K562 (cell line): Measurements from ENCODE around the gene SCARB2. TPM values are rescaled to one million over a fixed set of nuclear protein-coding genes. Genes with fewer than 3 reads are reported as not detected.

ENCODE experiments used
- CBFA2T3 ChIP-seq: fragments of 450-650 bp; IDR thresholded peaks from 2 replicates; pipeline ENCODE4 v1.6.1; 2017
- CSDE1 ChIP-seq, 2 experiments: fragments of 450-650 bp; IDR thresholded peaks; 2 replicates each; pipeline ENCODE4 v1.6.1; 2016; ENCODE audit warnings: mild to moderate bottlenecking in 1 of 2
- ETV5 ChIP-seq: sonication (generic); formaldehyde crosslinking; IDR thresholded peaks from 2 replicates; pipeline ENCODE4 v1.4.0; 2020; ENCODE audit warnings: low read depth, mild to moderate bottlenecking, missing genetic modification reagents
- ETV6 ChIP-seq, 3 experiments: fragments of 150-350 bp in 1 of 3; sonication (generic) in 1 of 3; formaldehyde crosslinking in 1 of 3; IDR thresholded peaks; 2 replicates each; pipeline versions ENCODE4 v1.6.1 to v1.8.0; 2014 to 2022; ENCODE audit warnings: borderline replicate concordance in 2 of 3, low read depth in 2 of 3, antibody characterized with exemption in 1 of 3, low read length in 1 of 3, mild to moderate bottlenecking in 1 of 3, missing genetic modification reagents in 1 of 3
- FOXK2 ChIP-seq, 2 experiments: fragments of 450-650 bp; IDR thresholded peaks in 1 of 2; conservative IDR thresholded peaks in 1 of 2; 2 replicates each; pipeline ENCODE4 v1.6.1; 2016; ENCODE audit warnings: low read depth in 2 of 2, mild to moderate bottlenecking in 1 of 2
- HLTF ChIP-seq: fragments of 450-650 bp; IDR thresholded peaks from 2 replicates; pipeline ENCODE4 v1.6.1; 2016
- MTA1 ChIP-seq: fragments of 450-650 bp; IDR thresholded peaks from 2 replicates; pipeline ENCODE4 v1.6.1; 2017; ENCODE audit warnings: borderline replicate concordance
- NBN ChIP-seq: fragments of 450-650 bp; IDR thresholded peaks from 2 replicates; pipeline ENCODE4 v1.6.1; 2016; ENCODE audit warnings: low read depth, mild to moderate bottlenecking
- NCOA1 ChIP-seq: fragments of 450-650 bp; IDR thresholded peaks from 2 replicates; pipeline ENCODE4 v1.6.1; 2016; ENCODE audit warnings: low read depth
- NR4A1 ChIP-seq, 2 experiments: fragments of 250-450 bp in 1 of 2; fragments of 450-650 bp in 1 of 2; sonication (Bioruptor Pico) in 1 of 2; IDR thresholded peaks; 2 replicates each; pipeline versions ENCODE4 v1.4.0 to v1.6.1; 2016 to 2020; ENCODE audit warnings: mild to moderate bottlenecking in 2 of 2, missing compliant biosample characterization in 1 of 2, missing genetic modification characterization in 1 of 2, moderate library complexity in 1 of 2
- SMARCE1 ChIP-seq: fragments of 450-650 bp; IDR thresholded peaks from 2 replicates; pipeline ENCODE4 v1.7.1; 2016; ENCODE audit warnings: mild to moderate bottlenecking
- STAT5B ChIP-seq: fragments of 250-450 bp; sonication (Bioruptor Pico); IDR thresholded peaks from 2 replicates; pipeline ENCODE4 v1.8.0; 2021; ENCODE audit warnings: mild to moderate bottlenecking, inconsistent platforms
- TEAD4 ChIP-seq, 2 experiments: sonication (generic) in 1 of 2; formaldehyde crosslinking in 1 of 2; IDR thresholded peaks; 2 replicates each; pipeline versions ENCODE4 v1.6.1 to v1.8.0; 2012 to 2022; ENCODE audit warnings: borderline replicate concordance in 1 of 2, inconsistent platforms in 1 of 2, low read length in 1 of 2, mild to moderate bottlenecking in 1 of 2, missing genetic modification reagents in 1 of 2
- ZHX1 ChIP-seq: fragments of 150-350 bp; conservative IDR thresholded peaks from 2 replicates; pipeline ENCODE4 v1.6.1; 2014; ENCODE audit warnings: low read length
- ZNF184 ChIP-seq: sonication (generic); formaldehyde crosslinking; IDR thresholded peaks from 2 replicates; pipeline ENCODE4 v1.5.0; 2020; ENCODE audit warnings: missing genetic modification reagents
- ZNF589 ChIP-seq: fragments of 200-800 bp; sonication (Bioruptor generic); IDR thresholded peaks from 2 replicates; pipeline ENCODE4 v1.6.1; 2016; ENCODE audit warnings: low read depth, missing genetic modification characterization, missing compliant biosample characterization
- ZNF79 ChIP-seq: fragments of 250-450 bp; sonication (Bioruptor Pico); IDR thresholded peaks from 2 replicates; pipeline ENCODE4 v1.4.0; 2020; ENCODE audit warnings: low read depth, mild to moderate bottlenecking, moderate library complexity
- polyA plus RNA-seq, 8 experiments: library from polyadenylated mRNA; depleted of rRNA in 4 of 8; stranded (reverse) in 5 of 8; unstranded in 3 of 8; fragments of >200 nt; fragmentation: Nextera tagmentation in 2 of 8; fragmentation: Illumina TruSeq in 1 of 8; extraction: Ambion mirVana in 2 of 8; extraction: Trizol in 1 of 8; gene quantifications; 2 replicates each; pipeline versions ENCODE4 v1.2.1 to v1.2.3, GENCODE V29; 2011 to 2014; ENCODE audit warnings: inconsistent platforms in 1 of 8, missing spikeins in 1 of 8
- total RNA-seq, 7 experiments: library from RNA; depleted of rRNA in 6 of 7; stranded (reverse); fragments of >200 nt in 6 of 7; fragmentation: Illumina TruSeq in 2 of 7; extraction: Trizol in 2 of 7; gene quantifications; 2 replicates each; pipeline versions ENCODE4 v1.2.1 to v1.2.3, GENCODE V29; 2011 to 2021; ENCODE audit warnings: low replicate concordance in 1 of 7
- TF ChIP-seq, protein P1 (sequence below): sonication (generic); formaldehyde crosslinking; IDR thresholded peaks from 2 replicates; pipeline ENCODE4 v1.8.0; 2023; ENCODE audit warnings: mild to moderate bottlenecking, missing genetic modification reagents
- TF ChIP-seq, protein P2 (sequence below): fragments of 250-450 bp; sonication (Bioruptor Pico); IDR thresholded peaks from 2 replicates; pipeline ENCODE4 v1.8.0; 2021; ENCODE audit warnings: moderate library complexity, mild to moderate bottlenecking, inconsistent platforms
- TF ChIP-seq, protein P3 (sequence below): fragments of 450-650 bp; formaldehyde crosslinking; IDR thresholded peaks from 2 replicates; pipeline ENCODE4 v1.4.0; 2020; ENCODE audit warnings: mild to moderate bottlenecking, moderate library complexity

SCARB2 gene
- total and polyA plus RNA-seq, 9 of the 15 experiments (the other 6 are each of a cell fraction or from before 2014, with no cell fraction given) = 6.1 to 25.8 (median 17.8) TPM

DNA sequence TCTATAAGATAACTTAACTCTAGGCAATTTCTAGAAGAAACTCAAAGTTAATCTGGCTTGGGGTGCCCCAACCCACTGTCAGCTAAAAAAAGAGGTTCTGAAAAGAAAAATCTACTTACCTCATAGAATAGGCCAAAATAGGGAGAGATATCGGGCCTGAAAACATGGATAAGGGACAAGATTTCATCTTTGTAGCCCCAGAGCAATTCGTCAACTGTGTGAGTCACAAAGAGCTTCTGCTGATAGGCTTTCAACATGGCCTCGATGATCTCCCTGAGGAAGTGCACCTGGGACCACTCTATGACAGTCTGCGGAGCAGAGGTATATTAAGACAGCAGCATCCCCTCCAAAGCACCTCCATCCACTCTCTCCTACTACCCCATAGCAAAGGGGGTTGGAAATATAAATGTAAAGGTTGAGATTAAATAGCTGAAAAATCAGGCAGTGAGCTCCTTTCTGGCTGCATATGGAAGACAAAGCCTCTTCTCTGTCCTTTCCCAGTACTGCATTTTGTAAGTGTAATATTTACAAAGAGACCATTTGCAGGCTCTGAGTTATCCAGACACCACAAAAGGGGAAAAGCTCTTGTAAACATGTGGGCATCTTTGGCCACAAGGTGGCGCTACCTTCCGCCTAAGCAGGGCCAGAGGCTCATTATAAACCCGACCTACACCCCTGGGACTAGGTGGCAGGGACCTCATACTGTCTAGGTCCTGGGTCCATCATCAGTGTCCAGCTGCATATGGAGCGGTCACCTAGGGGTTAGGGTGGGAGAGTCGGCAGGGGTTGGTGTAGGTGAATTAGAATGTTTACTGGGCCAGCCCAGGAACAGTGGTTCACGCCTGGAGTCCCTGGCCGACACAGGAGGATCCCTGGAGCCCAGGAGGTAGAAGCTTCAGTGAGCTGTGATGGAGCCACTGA lies 34.0 kb downstream of the SCARB2 start (continued):
- TF ChIP-seq ETV6 (IDR thresholded peaks at IDR 0.05; ENCODE audit: borderline replicate concordance in 1 of 2, low read depth in 2 of 2, low read length in 1 of 2) (no peak), ETV6 (CRISPR knock-in tag; IDR thresholded peaks at IDR 0.05; ENCODE audit: borderline replicate concordance) (no peak), HLTF (no peak), FOXK2 (conservative IDR thresholded peaks at IDR 0.05 in 1 of 2, IDR thresholded peaks at IDR 0.05 in 1 of 2; ENCODE audit: low read depth in 2 of 2) (peak; percentile 75 to 76), NCOA1 (no peak), CBFA2T3 (peak; percentile 57), ZNF589 (CRISPR knock-in tag) (no peak), CSDE1 (IDR thresholded peaks at IDR 0.05) (no peak), TEAD4 (IDR thresholded peaks at IDR 0.05; ENCODE audit: low read length) (peak; percentile 40; the same call in 1 of the 2 replicates), TEAD4 (CRISPR knock-in tag; IDR thresholded peaks at IDR 0.05; ENCODE audit: borderline replicate concordance) (no peak), MTA1 (no peak), NBN (no peak), ZNF184 (CRISPR knock-in tag) (no peak), SMARCE1 (peak; percentile 44; the same call in 1 of the 2 replicates), STAT5B (no peak), ETV5 (CRISPR knock-in tag) (no peak), NR4A1 (CRISPR knock-in tag; IDR thresholded peaks at IDR 0.05) (no peak), NR4A1 (tag; IDR thresholded peaks at IDR 0.05) (no peak), ZNF79 (no peak), ZHX1 (no peak)
- TF ChIP-seq, protein P1, sequence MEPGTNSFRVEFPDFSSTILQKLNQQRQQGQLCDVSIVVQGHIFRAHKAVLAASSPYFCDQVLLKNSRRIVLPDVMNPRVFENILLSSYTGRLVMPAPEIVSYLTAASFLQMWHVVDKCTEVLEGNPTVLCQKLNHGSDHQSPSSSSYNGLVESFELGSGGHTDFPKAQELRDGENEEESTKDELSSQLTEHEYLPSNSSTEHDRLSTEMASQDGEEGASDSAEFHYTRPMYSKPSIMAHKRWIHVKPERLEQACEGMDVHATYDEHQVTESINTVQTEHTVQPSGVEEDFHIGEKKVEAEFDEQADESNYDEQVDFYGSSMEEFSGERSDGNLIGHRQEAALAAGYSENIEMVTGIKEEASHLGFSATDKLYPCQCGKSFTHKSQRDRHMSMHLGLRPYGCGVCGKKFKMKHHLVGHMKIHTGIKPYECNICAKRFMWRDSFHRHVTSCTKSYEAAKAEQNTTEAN (CRISPR knock-in tag) = no peak
- TF ChIP-seq, protein P2, sequence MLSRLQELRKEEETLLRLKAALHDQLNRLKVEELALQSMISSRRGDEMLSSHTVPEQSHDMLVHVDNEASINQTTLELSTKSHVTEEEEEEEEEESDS = no peak
- TF ChIP-seq, protein P3, sequence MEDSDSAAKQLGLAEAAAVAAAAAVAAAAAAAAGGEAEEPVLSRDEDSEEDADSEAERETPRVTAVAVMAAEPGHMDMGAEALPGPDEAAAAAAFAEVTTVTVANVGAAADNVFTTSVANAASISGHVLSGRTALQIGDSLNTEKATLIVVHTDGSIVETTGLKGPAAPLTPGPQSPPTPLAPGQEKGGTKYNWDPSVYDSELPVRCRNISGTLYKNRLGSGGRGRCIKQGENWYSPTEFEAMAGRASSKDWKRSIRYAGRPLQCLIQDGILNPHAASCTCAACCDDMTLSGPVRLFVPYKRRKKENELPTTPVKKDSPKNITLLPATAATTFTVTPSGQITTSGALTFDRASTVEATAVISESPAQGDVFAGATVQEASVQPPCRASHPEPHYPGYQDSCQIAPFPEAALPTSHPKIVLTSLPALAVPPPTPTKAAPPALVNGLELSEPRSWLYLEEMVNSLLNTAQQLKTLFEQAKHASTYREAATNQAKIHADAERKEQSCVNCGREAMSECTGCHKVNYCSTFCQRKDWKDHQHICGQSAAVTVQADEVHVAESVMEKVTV (CRISPR knock-in tag) = peak; percentile 72; the same call in 1 of the 2 replicates
